ENCODE data around the gene AUH. TPM values are rescaled to one million over a fixed set of nuclear protein-coding genes. Genes with fewer than 3 reads are reported as not detected.

AUH gene
- total and polyA plus RNA-seq, 2 donors from 2014 or later = 31.6 to 63.5 TPM

GRCh38 chr9:91347377-91347776 is 14.3 kb downstream of the AUH start:
- peaks cover 0 to 7% (median 4%) of the 10 kb centered on the region in 3 donors for H3K36me3 ChIP-seq (ENCODE audit: control insufficient read depth in 2 of 3, insufficient read depth in 3 of 3, low read length in 3 of 3)
- no peak overlapping the region for H3K4me3 ChIP-seq (ENCODE audit: low read length in 3 of 3)
- H3K27me3 ChIP-seq (ENCODE audit: control insufficient read depth, insufficient read depth, low read length) = no peaks in the 10 kb centered on the region
- FAIRE-seq = no peak
- intact Hi-C loops (cut with DNase I) = no loop called here
- no peak for TF ChIP-seq CTCF (IDR thresholded peaks at IDR 0.05; ENCODE audit: borderline replicate concordance, extremely low read depth, insufficient read depth)
- H3K27ac ChIP-seq (ENCODE audit: low read depth in 2 of 2, low read length in 2 of 2) = no peak overlapping the region
- no peak for DNase-seq
- no peaks in the 10 kb centered on the region for H3K4me1 ChIP-seq (ENCODE audit: control insufficient read depth in 2 of 3, insufficient read depth in 2 of 3, low read depth in 1 of 3, low read length in 3 of 3)
- no peak overlapping the region for H3K9ac ChIP-seq (ENCODE audit: low read length in 3 of 3)
- no peaks in the 10 kb centered on the region for H3K9me3 ChIP-seq (ENCODE audit: control insufficient read depth in 2 of 3, insufficient read depth in 1 of 3, low read length in 3 of 3)

GRCh38 chr9:91346644-91347043 is 15.1 kb downstream of the AUH start:
- Histone ChIP-seq H3K27me3 (ENCODE audit: control insufficient read depth, insufficient read depth, low read length) (no peaks in the 10 kb centered on the region), H3K4me3 (ENCODE audit: low read length in 3 of 3) (no peak overlapping the region), H3K9me3 (ENCODE audit: control insufficient read depth in 2 of 3, insufficient read depth in 1 of 3, low read length in 3 of 3) (no peaks in the 10 kb centered on the region), H3K36me3 (ENCODE audit: control insufficient read depth in 2 of 3, insufficient read depth in 3 of 3, low read length in 3 of 3) (peaks cover 7 to 10% (median 10%) of the 10 kb centered on the region in 3 donors), H3K27ac (ENCODE audit: low read depth in 2 of 2, low read length in 2 of 2) (no peak overlapping the region), H3K9ac (ENCODE audit: low read length in 3 of 3) (no peak overlapping the region), H3K4me1 (ENCODE audit: control insufficient read depth in 2 of 3, insufficient read depth in 2 of 3, low read depth in 1 of 3, low read length in 3 of 3) (no peaks in the 10 kb centered on the region)
- FAIRE-seq (no peak), DNase-seq (no peak)
- intact Hi-C loops (cut with DNase I) = no loop called here
- TF ChIP-seq CTCF (IDR thresholded peaks at IDR 0.05; ENCODE audit: borderline replicate concordance, extremely low read depth, insufficient read depth) = no peak

- Histone ChIP-seq H3K4me1 (ENCODE audit: control insufficient read depth in 2 of 3, insufficient read depth in 2 of 3, low read depth in 1 of 3, low read length in 3 of 3) (no peaks in the 10 kb centered on the region), H3K4me3 (ENCODE audit: low read length in 3 of 3) (no peak overlapping the region), H3K27me3 (ENCODE audit: control insufficient read depth, insufficient read depth, low read length) (no peaks in the 10 kb centered on the region), H3K27ac (ENCODE audit: low read depth in 2 of 2, low read length in 2 of 2) (no peak overlapping the region), H3K9me3 (ENCODE audit: control insufficient read depth in 2 of 3, insufficient read depth in 1 of 3, low read length in 3 of 3) (no peaks in the 10 kb centered on the region), H3K9ac (ENCODE audit: low read length in 3 of 3) (no peak overlapping the region), H3K36me3 (ENCODE audit: control insufficient read depth in 2 of 3, insufficient read depth in 3 of 3, low read length in 3 of 3) (peaks cover 7 to 11% (median 10%) of the 10 kb centered on the region in 3 donors)
- TF ChIP-seq CTCF (IDR thresholded peaks at IDR 0.05; ENCODE audit: borderline replicate concordance, extremely low read depth, insufficient read depth) = no peak
- DNase-seq (no peak), FAIRE-seq (no peak)
- intact Hi-C loops (cut with DNase I) = no loop called here
Measured at GRCh38 chr9:91345978-91346377, 15.7 kb downstream of the AUH start.

- intact Hi-C loops (cut with DNase I) = no loop called here
- no peak for DNase-seq
- H3K9ac ChIP-seq (ENCODE audit: low read length in 3 of 3) = no peak overlapping the region
Measured at GRCh38 chr9:91342575-91342974, 19.1 kb downstream of the AUH start.

More at GRCh38 chr9:91342575-91342974, 19.1 kb downstream of the AUH start:
- H3K4me3 ChIP-seq (ENCODE audit: low read length in 3 of 3) = no peak overlapping the region
- no peak for TF ChIP-seq CTCF (IDR thresholded peaks at IDR 0.05; ENCODE audit: borderline replicate concordance, extremely low read depth, insufficient read depth)
- H3K27ac ChIP-seq (ENCODE audit: low read depth in 2 of 2, low read length in 2 of 2) = no peak overlapping the region
- H3K4me1 ChIP-seq (ENCODE audit: control insufficient read depth in 2 of 3, insufficient read depth in 2 of 3, low read depth in 1 of 3, low read length in 3 of 3) = no peaks in the 10 kb centered on the region
- H3K27me3 ChIP-seq (ENCODE audit: control insufficient read depth, insufficient read depth, low read length) = no peaks in the 10 kb centered on the region
- no peak for FAIRE-seq
- H3K9me3 ChIP-seq (ENCODE audit: control insufficient read depth in 2 of 3, insufficient read depth in 1 of 3, low read length in 3 of 3) = no peaks in the 10 kb centered on the region
- peaks cover 10 to 13% (median 11%) of the 10 kb centered on the region in 3 donors for H3K36me3 ChIP-seq (ENCODE audit: control insufficient read depth in 2 of 3, insufficient read depth in 3 of 3, low read length in 3 of 3)

All from kidney (tissue), 14 donors.